ENCODE measurements around the gene PLLP. TPM values are rescaled to one million over a fixed set of nuclear protein-coding genes. Genes with fewer than 3 reads are reported as not detected.

Gene PLLP
- total and polyA plus RNA-seq, 9 of the 15 experiments (the other 6 are each of a cell fraction or from before 2014, with no cell fraction given), result 0.09 to 0.96 (median 0.27) TPM

DNA sequence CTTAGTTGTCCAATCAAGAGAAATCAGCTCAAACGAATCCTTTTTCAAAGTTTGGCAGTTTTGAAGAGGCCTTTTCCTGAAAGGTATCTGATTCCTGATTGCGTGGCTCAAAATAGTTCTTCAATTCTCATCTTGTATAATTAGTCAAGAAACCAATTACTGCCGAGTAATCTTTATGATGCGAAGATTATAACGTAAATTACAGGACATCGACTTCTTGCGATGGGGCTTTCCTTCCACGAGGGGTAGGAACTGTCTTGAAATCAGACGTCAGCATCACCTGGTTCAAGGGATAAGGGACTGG, 40.1 kb downstream of the PLLP start (continued):
- no peak; the same call in 1 of the 2 replicates for TF ChIP-seq MGA (IDR thresholded peaks at IDR 0.05)
- no peak for TF ChIP-seq SRSF3 (IDR thresholded peaks at IDR 0.05; ENCODE audit: insufficient read depth, low read length)
- no peak for TF ChIP-seq FUS (optimal IDR thresholded peaks at IDR 0.05; ENCODE audit: low read depth, low read length)
- TF ChIP-seq ZBTB11 (CRISPR knock-in tag; IDR thresholded peaks at IDR 0.05), result no peak
- no peak for TF ChIP-seq U2AF2 (optimal IDR thresholded peaks at IDR 0.05; ENCODE audit: low read depth, low read length)
- TF ChIP-seq ZKSCAN1 (IDR thresholded peaks at IDR 0.05; ENCODE audit: low read depth, low read length), result no peak
- TF ChIP-seq ZNF431 (CRISPR knock-in tag; IDR thresholded peaks at IDR 0.05), result no peak
- no peak for TF ChIP-seq KAT7 (CRISPR knock-in tag; IDR thresholded peaks at IDR 0.05; ENCODE audit: borderline replicate concordance)

Data from K562 (cell line).